ENCODE data around the gene ZNF583. TPM values are rescaled to one million over a fixed set of nuclear protein-coding genes. Genes with fewer than 3 reads are reported as not detected.

ZNF583 gene
- total and polyA plus RNA-seq, 2 experiments from 2014 or later: 6.1 to 8.0 TPM

DNA sequence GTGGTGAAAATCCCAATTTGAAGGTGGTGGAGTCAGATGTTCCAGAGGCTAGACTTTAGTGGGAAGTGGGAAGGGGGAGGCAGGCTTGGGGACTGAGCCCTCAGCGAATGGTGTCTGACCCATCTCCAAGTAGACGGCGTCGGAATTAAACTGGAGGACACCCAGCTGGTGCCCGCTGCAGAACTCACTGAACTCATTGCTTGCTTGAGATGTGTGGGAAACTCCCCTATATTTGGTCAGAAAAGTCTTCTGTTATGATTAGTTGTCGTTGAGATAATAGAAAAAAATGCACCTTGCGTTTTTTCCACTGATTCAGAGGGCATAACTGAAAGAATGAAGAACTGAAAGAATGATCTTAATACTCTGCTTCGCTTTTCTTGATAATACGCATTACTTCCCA lies 871 bp upstream of the ZNF583 start:
- H4K20me1 ChIP-seq (ENCODE audit: insufficient read depth): no peaks in the 10 kb centered on the region
- H3K4me2 ChIP-seq (ENCODE audit: unreplicated experiment): peak overlapping the region; percentile 95
- H3F3A ChIP-seq (ENCODE audit: insufficient read depth): peaks cover 13% of the 10 kb centered on the region; the same call in 1 of the 2 replicates
- H3K9me3 ChIP-seq (ENCODE audit: low read depth): no peaks in the 10 kb centered on the region
- H3K27ac ChIP-seq: peak overlapping the region; percentile 85
- no peaks in the 10 kb centered on the region for H3K27me3 ChIP-seq (replicated peaks; ENCODE audit: insufficient read depth)
- TF ChIP-seq EZH2phosphoT487 (IDR thresholded peaks at IDR 0.05; ENCODE audit: insufficient read depth, low read depth): no peak
- no peak for TF ChIP-seq EZH2 (IDR thresholded peaks at IDR 0.05; ENCODE audit: insufficient read depth, poor library complexity, severe bottlenecking)
- no peaks in the 10 kb centered on the region for H3K9me2 ChIP-seq (ENCODE audit: insufficient read depth)
- peaks cover 23% of the 10 kb centered on the region for H3K36me3 ChIP-seq (ENCODE audit: low read depth)
- peak overlapping the region; percentile 90 for H3K9ac ChIP-seq
- 36 to 43% methylated on average over 9 of the region's 9 CpGs for WGBS, 2 experiments (ENCODE audit: low coverage in 1 of 2, low lambda C conversion rate in 2 of 2, missing lambda C conversion rate in 2 of 2)
- peak; percentile 39 for DNase-seq
- in situ Hi-C loops (cut with MboI): no loop called here
- H3K4me3 ChIP-seq: peak overlapping the region; percentile 100
- H2AFZ ChIP-seq: peak overlapping the region; percentile 99
- H3K4me1 ChIP-seq (ENCODE audit: insufficient read depth): peaks cover 11% of the 10 kb centered on the region; the same call in 1 of the 2 replicates
- peaks cover 21% of the 10 kb centered on the region for H3K79me2 ChIP-seq (ENCODE audit: insufficient read depth)

- Histone ChIP-seq H4K20me1 (ENCODE audit: insufficient read depth) (no peaks in the 10 kb centered on the region), H3K9me2 (ENCODE audit: insufficient read depth) (no peaks in the 10 kb centered on the region), H3K36me3 (ENCODE audit: low read depth) (peaks cover 28% of the 10 kb centered on the region), H3K27me3 (replicated peaks; ENCODE audit: insufficient read depth) (no peaks in the 10 kb centered on the region), H3K27ac (peak overlapping the region; percentile 85), H3K79me2 (ENCODE audit: insufficient read depth) (peaks cover 21% of the 10 kb centered on the region), H3K9ac (peak overlapping the region; percentile 90), H3K9me3 (ENCODE audit: low read depth) (no peaks in the 10 kb centered on the region), H3K4me3 (peak overlapping the region; percentile 100), H2AFZ (peak overlapping the region; percentile 99), H3K4me2 (ENCODE audit: unreplicated experiment) (peak overlapping the region; percentile 95), H3K4me1 (ENCODE audit: insufficient read depth) (peaks cover 11% of the 10 kb centered on the region; the same call in 1 of the 2 replicates), H3F3A (ENCODE audit: insufficient read depth) (peaks cover 13% of the 10 kb centered on the region; the same call in 1 of the 2 replicates)
- in situ Hi-C loops (cut with MboI): no loop called here
- WGBS, 2 experiments (ENCODE audit: low coverage in 1 of 2, low lambda C conversion rate in 2 of 2, missing lambda C conversion rate in 2 of 2): 26 to 33% methylated on average over 9 of the region's 9 CpGs
- no peak for TF ChIP-seq EZH2phosphoT487 (IDR thresholded peaks at IDR 0.05; ENCODE audit: insufficient read depth, low read depth)
- no peak for TF ChIP-seq EZH2 (IDR thresholded peaks at IDR 0.05; ENCODE audit: insufficient read depth, poor library complexity, severe bottlenecking)
- DNase-seq: peak; percentile 23
Observed at GRCh38 chr19:56404705-56405056, 549 bp downstream of the ZNF583 start.

DNA sequence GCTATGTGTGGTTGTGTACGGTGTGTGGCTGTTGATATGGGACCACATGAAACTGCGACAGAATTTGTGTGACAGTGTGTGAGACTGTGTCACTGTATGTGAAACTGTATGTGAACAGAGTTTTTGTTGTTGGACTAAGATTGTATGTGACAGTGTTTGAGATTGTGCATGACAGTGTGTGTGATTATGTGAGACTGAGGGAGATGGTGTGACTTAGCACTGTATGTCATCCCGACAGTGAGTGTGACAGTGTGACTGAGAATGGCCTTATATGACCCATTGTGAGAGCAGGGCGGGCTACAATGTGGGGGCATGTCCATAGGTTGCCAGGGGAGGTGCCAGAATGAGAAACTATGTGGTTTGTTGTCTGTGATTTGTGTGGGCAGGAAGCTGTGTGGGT lies 930 bp downstream of the ZNF583 start:
- Histone ChIP-seq H3K79me2 (ENCODE audit: insufficient read depth) (peaks cover 21% of the 10 kb centered on the region), H3K9me3 (ENCODE audit: low read depth) (no peaks in the 10 kb centered on the region), H3K36me3 (ENCODE audit: low read depth) (peaks cover 32% of the 10 kb centered on the region), H3K4me1 (ENCODE audit: insufficient read depth) (peaks cover 11% of the 10 kb centered on the region; the same call in 1 of the 2 replicates), H2AFZ (peak overlapping the region; percentile 99), H4K20me1 (ENCODE audit: insufficient read depth) (no peaks in the 10 kb centered on the region), H3K4me3 (peak overlapping the region; percentile 100), H3K4me2 (ENCODE audit: unreplicated experiment) (peak overlapping the region; percentile 95), H3K27ac (no peak overlapping the region), H3K9me2 (ENCODE audit: insufficient read depth) (no peaks in the 10 kb centered on the region), H3F3A (ENCODE audit: insufficient read depth) (peaks cover 13% of the 10 kb centered on the region; the same call in 1 of the 2 replicates), H3K9ac (peak overlapping the region; percentile 90; the same call in 1 of the 2 replicates), H3K27me3 (replicated peaks; ENCODE audit: insufficient read depth) (no peaks in the 10 kb centered on the region)
- no peak for DNase-seq
- in situ Hi-C loops (cut with MboI): no loop called here
- WGBS, 2 experiments (ENCODE audit: low coverage in 1 of 2, low lambda C conversion rate in 2 of 2, missing lambda C conversion rate in 2 of 2): 79 to 81% methylated on average over 4 of the region's 4 CpGs
- TF ChIP-seq EZH2 (IDR thresholded peaks at IDR 0.05; ENCODE audit: insufficient read depth, poor library complexity, severe bottlenecking): no peak
- no peak for TF ChIP-seq EZH2phosphoT487 (IDR thresholded peaks at IDR 0.05; ENCODE audit: insufficient read depth, low read depth)

GRCh38 chr19:56423276-56423984 lies 19.3 kb downstream of the ZNF583 start:
- 87 to 91% methylated on average over 5 of the region's 5 CpGs for WGBS, 2 experiments (ENCODE audit: low coverage in 1 of 2, low lambda C conversion rate in 2 of 2, missing lambda C conversion rate in 2 of 2)
- no peaks in the 10 kb centered on the region for H3K79me2 ChIP-seq (ENCODE audit: insufficient read depth)

More at GRCh38 chr19:56423276-56423984, 19.3 kb downstream of the ZNF583 start:
- Histone ChIP-seq H3F3A (ENCODE audit: insufficient read depth) (peaks cover 25% of the 10 kb centered on the region), H3K4me2 (ENCODE audit: unreplicated experiment) (no peak overlapping the region), H2AFZ (no peak overlapping the region), H3K9me2 (ENCODE audit: insufficient read depth) (no peaks in the 10 kb centered on the region), H3K4me3 (no peak overlapping the region), H4K20me1 (ENCODE audit: insufficient read depth) (no peaks in the 10 kb centered on the region), H3K9me3 (ENCODE audit: low read depth) (peaks cover 52% of the 10 kb centered on the region), H3K9ac (no peak overlapping the region), H3K4me1 (ENCODE audit: insufficient read depth) (no peaks in the 10 kb centered on the region), H3K27ac (no peak overlapping the region), H3K36me3 (ENCODE audit: low read depth) (peaks cover 68% of the 10 kb centered on the region), H3K27me3 (replicated peaks; ENCODE audit: insufficient read depth) (no peaks in the 10 kb centered on the region)
- TF ChIP-seq EZH2 (IDR thresholded peaks at IDR 0.05; ENCODE audit: insufficient read depth, poor library complexity, severe bottlenecking) (no peak), EZH2phosphoT487 (IDR thresholded peaks at IDR 0.05; ENCODE audit: insufficient read depth, low read depth) (no peak)
- in situ Hi-C loops (cut with MboI): no loop called here
- DNase-seq: peak; percentile 7
